Uterus (tissue), 4 donors: ENCODE measurements around the gene ARHGAP10. TPM values are rescaled to one million over a fixed set of nuclear protein-coding genes. Genes with fewer than 3 reads are reported as not detected.

Experiments
- DNase-seq, 2 donors: peaks; one replicate each; pipeline ENCODE4 v3.0.0-alpha.2; 2019 to 2020
- H3K27ac ChIP-seq, 2 donors: fragments of 200-600 bp; sonication (generic); 1 replicate in 1 of 2; 2 replicates in 1 of 2; pipeline ENCODE4 v1.5.1; 2016 to 2018
- H3K27me3 ChIP-seq, 2 donors: fragments of 200-600 bp; sonication (generic); one replicate each; pipeline ENCODE4 v1.5.1; 2018 to 2019; ENCODE audit warnings: control low read depth in 1 of 2
- H3K36me3 ChIP-seq, 2 donors: fragments of 200-600 bp; sonication (generic); one replicate each; pipeline ENCODE4 v1.5.1; 2019; ENCODE audit warnings: control low read depth in 1 of 2
- H3K4me1 ChIP-seq, 2 donors: fragments of 200-600 bp; sonication (generic); one replicate each; pipeline ENCODE4 v1.5.1; 2018 to 2019; ENCODE audit warnings: control low read depth in 1 of 2
- H3K4me3 ChIP-seq, 2 donors: fragments of 200-600 bp; sonication (generic); 1 replicate in 1 of 2; 2 replicates in 1 of 2; pipeline ENCODE4 v1.5.1; 2018 to 2019; ENCODE audit warnings: mild to moderate bottlenecking in 1 of 2
- H3K9me3 ChIP-seq, 2 donors: fragments of 200-600 bp; sonication (generic); one replicate each; pipeline ENCODE4 v1.5.1; 2019; ENCODE audit warnings: control low read depth in 1 of 2
- CTCF ChIP-seq, 4 experiments: fragments of 200-600 bp in 2 of 4; fragments of 450-650 bp in 2 of 4; sonication (generic) in 2 of 4; IDR thresholded peaks; one replicate each; pipeline ENCODE4 v1.5.1; 2016 to 2019; ENCODE audit warnings: antibody characterized with exemption in 4 of 4, mild to moderate bottlenecking in 2 of 4, moderate library complexity in 1 of 4
- POLR2A ChIP-seq, 2 donors: fragments of 450-650 bp; IDR thresholded peaks; one replicate each; pipeline ENCODE4 v1.6.1; 2016; ENCODE audit warnings: antibody characterized with exemption in 2 of 2, mild to moderate bottlenecking in 1 of 2, moderate library complexity in 1 of 2
- intact Hi-C: fragments of 100-400 bp; cut with DNase I; formaldehyde crosslinking; loops from one replicate; pipeline ENCODE4 v1.15.1; 2023; ENCODE audit warnings: low total_unique reads
- total RNA-seq, 4 donors: library from RNA; depleted of rRNA in 3 of 4; stranded (reverse); fragments of >200 nt in 3 of 4; gene quantifications; one replicate each; pipeline versions ENCODE4 v1.1.0 to v1.2.4, GENCODE V29; 2014 to 2023
- donor health status: DM: yes; HTN: yes; CAD: no.

The ARHGAP10 gene
- total RNA-seq, 4 donors from 2014 or later = 25.1 to 94.4 (median 54.4) TPM

DNA sequence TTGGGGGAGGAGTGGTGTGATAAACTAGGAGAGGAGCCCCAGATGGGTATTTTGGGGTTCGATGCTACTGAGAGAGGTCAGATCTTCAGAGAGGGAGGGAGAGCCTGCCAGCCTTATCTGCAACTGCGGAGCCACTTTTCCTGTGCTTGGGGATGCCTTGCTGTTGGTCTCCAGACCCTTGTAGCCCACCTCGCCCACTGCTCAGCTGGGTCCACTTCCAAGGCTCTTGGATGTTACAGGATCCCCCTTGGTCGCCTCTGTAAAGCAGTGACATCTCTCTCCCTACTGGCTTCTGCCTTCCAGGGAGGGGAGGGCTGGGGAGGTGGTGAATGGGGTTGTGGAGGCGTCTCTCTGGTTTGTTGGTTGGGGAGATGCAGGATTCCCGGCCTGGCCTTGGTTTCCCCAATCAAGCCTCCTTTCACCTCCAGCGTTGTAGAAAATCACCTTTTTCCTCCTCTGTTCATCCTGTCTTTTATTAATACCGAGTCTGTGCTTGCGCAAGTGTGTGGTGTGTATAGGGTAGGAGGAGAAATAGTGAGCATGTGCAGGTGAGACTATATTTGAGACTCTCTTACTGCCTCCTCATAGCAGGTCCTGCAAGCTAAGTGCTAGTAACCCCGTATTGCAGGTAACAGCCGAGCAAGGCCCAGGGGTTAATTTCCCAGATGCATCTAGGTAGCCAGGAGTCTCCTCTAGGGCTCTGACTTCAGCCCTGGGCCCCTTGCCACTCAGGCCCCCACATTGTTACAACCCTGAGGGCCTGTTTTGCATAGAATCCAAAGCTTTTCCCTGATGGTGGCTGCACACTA is 337.4 kb downstream of the ARHGAP10 start:
- no peak overlapping the region for H3K27ac ChIP-seq
- H3K4me1 ChIP-seq = no peaks in the 10 kb centered on the region
- no peaks in the 10 kb centered on the region for H3K9me3 ChIP-seq
- H3K27me3 ChIP-seq = no peaks in the 10 kb centered on the region
- no peaks in the 10 kb centered on the region for H3K36me3 ChIP-seq
- intact Hi-C loops = no loop called here
- no peak for DNase-seq
- TF ChIP-seq POLR2A (IDR thresholded peaks at IDR 0.05) (no peak), CTCF (IDR thresholded peaks at IDR 0.05) (no peak)
- H3K4me3 ChIP-seq = no peak overlapping the region

- Histone ChIP-seq H3K27me3 (no peaks in the 10 kb centered on the region), H3K36me3 (no peaks in the 10 kb centered on the region), H3K9me3 (peaks cover 0 to 5% of the 10 kb centered on the region in 2 donors), H3K27ac (no peak overlapping the region), H3K4me3 (no peak overlapping the region), H3K4me1 (no peaks in the 10 kb centered on the region)
- TF ChIP-seq POLR2A (IDR thresholded peaks at IDR 0.05) (no peak), CTCF (IDR thresholded peaks at IDR 0.05) (no peak)
- intact Hi-C loops = no loop called here
- no peak for DNase-seq
Observed at GRCh38 chr4:148069895-148070178, 337.9 kb downstream of the ARHGAP10 start.

DNA sequence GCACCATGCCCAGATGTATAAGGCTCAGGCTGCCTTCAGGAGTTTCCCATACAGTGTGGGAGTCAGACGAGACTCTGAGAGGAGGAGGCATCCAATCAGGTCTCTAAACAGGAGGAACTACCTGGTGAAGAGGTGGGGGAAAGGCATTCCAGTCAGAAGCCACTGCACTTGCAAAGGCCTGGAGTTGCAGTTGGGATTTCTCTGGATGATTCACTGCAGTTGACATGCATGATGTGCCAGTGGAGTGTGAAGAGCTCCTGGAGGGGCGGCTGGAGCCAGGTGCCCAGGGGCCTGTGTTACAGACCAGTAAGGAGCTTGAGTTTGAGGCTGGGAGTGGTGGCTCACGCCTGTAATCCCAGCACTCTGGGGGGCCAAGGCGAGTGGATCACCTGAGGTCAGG is 339.1 kb downstream of the ARHGAP10 start:
- intact Hi-C loops = no loop called here
- Histone ChIP-seq H3K27me3 (no peaks in the 10 kb centered on the region), H3K4me1 (no peaks in the 10 kb centered on the region), H3K9me3 (peaks cover 0 to 8% of the 10 kb centered on the region in 2 donors), H3K4me3 (no peak overlapping the region), H3K27ac (no peak overlapping the region), H3K36me3 (no peaks in the 10 kb centered on the region)
- no peak for DNase-seq
- no peak for TF ChIP-seq CTCF (IDR thresholded peaks at IDR 0.05)
- no peak for TF ChIP-seq POLR2A (IDR thresholded peaks at IDR 0.05)

- Histone ChIP-seq H3K27ac (no peak overlapping the region), H3K9me3 (peaks cover 0 to 8% of the 10 kb centered on the region in 2 donors), H3K27me3 (no peaks in the 10 kb centered on the region), H3K4me3 (no peak overlapping the region), H3K4me1 (no peaks in the 10 kb centered on the region), H3K36me3 (no peaks in the 10 kb centered on the region)
- intact Hi-C loops = no loop called here
- DNase-seq = no peak
- no peak for TF ChIP-seq POLR2A (IDR thresholded peaks at IDR 0.05)
- TF ChIP-seq CTCF (IDR thresholded peaks at IDR 0.05) = no peak
Observed at GRCh38 chr4:148072789-148073188, 340.9 kb downstream of the ARHGAP10 start.

DNA sequence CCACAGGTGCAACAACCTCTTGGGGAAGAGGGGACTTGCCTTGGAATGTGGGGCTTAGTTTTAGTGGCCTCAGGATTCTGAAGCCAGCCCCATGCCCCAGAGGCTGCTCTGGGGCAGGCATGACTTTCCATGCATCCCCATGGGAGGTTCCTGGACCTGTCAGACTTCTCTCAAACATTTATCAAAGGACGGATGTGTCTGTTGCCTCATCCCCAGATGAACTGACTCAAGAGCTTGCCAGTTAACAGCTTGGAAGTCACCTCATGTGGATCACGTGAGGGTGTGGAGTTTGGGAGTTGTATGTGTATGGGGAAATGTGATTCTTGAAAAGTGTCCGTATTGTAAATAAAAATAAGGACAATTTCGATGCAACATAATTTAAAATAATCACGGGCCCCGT is 341.5 kb downstream of the ARHGAP10 start:
- Histone ChIP-seq H3K36me3 (no peaks in the 10 kb centered on the region), H3K9me3 (peaks cover 0 to 8% of the 10 kb centered on the region in 2 donors), H3K27ac (no peak overlapping the region), H3K4me3 (no peak overlapping the region), H3K27me3 (no peaks in the 10 kb centered on the region), H3K4me1 (no peaks in the 10 kb centered on the region)
- intact Hi-C loops = no loop called here
- TF ChIP-seq POLR2A (IDR thresholded peaks at IDR 0.05) = no peak
- no peak for TF ChIP-seq CTCF (IDR thresholded peaks at IDR 0.05)
- DNase-seq = no peak
